ENCODE data around the gene TMEM17. TPM values are rescaled to one million over a fixed set of nuclear protein-coding genes. Genes with fewer than 3 reads are reported as not detected.

TMEM17 gene
- total RNA-seq, 1 experiment from 2014 or later: 3.3 TPM

- BruUV-seq (replicated peaks): no TSS peak
- CTCF ChIA-PET: interaction anchor here (2.7 kb wide), 1 partner anchor 316 kb away, joined by 32 read pairs; no protein-coding TSS in a partner anchor
- intact Hi-C loops (cut with micrococcal nuclease; ENCODE audit: unreplicated experiment): loop anchor here (5.0 kb wide), 3 partner anchors 204 to 269 kb away; partner anchors contain the start of gene EHBP1
Measured at GRCh38 chr2:62458671-62459081, 47.3 kb downstream of the TMEM17 start.

DNA sequence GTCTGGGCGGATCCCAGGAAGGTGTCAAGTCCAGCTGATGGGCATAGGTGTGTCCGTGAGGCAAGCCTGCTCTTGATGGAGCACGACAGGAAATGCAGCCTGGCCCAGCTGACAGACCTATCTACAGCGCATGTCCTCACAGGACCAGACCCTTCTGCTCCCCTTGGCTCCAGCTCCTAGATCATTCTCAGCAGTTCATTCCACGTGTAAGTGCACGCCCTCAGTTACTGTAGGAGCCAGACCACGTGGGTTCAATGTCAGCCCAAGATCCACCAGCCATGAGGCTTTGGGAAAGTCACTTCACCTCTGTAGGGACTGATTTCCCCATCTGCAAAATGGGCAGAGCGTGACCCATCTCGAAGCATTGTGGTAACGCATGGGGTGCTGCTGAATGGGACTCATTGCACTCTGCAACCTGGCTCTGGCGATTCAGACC is 47.8 kb downstream of the TMEM17 start:
- no TSS peak for BruUV-seq (replicated peaks)
- H3K36me3 Mint-ChIP-seq (ENCODE audit: insufficient read depth, unreplicated experiment): no peaks in the 10 kb centered on the region
- H3K9me3 Mint-ChIP-seq (ENCODE audit: low read depth, unreplicated experiment): no peaks in the 10 kb centered on the region
- no peaks in the 10 kb centered on the region for H3K27me3 Mint-ChIP-seq (ENCODE audit: unreplicated experiment)
- TF ChIP-seq CTCF (IDR thresholded peaks at IDR 0.05; ENCODE audit: unreplicated experiment): no peak
- CTCF ChIA-PET: interaction anchor here (1.2 to 2.7 kb wide), 3 partner anchors 82 to 317 kb away, joined by 4 to 32 read pairs (median 11); partner anchors contain the start of gene EHBP1
- peaks cover 21% of the 10 kb centered on the region for H3K4me1 Mint-ChIP-seq (ENCODE audit: low read depth, unreplicated experiment)
- H3K4me3 Mint-ChIP-seq (ENCODE audit: low read depth, unreplicated experiment): no peak overlapping the region
- H3K27ac Mint-ChIP-seq (ENCODE audit: unreplicated experiment): no peak overlapping the region
- intact Hi-C loops (cut with micrococcal nuclease; ENCODE audit: unreplicated experiment): loop anchor here (5.0 kb wide), 3 partner anchors 204 to 269 kb away; partner anchors contain the start of gene EHBP1
- DNase-seq: no peak

More at GRCh38 chr2:62458671-62459081, 47.3 kb downstream of the TMEM17 start:
- Mint-ChIP-seq H3K27me3 (ENCODE audit: unreplicated experiment) (no peaks in the 10 kb centered on the region), H3K27ac (ENCODE audit: unreplicated experiment) (no peak overlapping the region), H3K4me3 (ENCODE audit: low read depth, unreplicated experiment) (no peak overlapping the region), H3K36me3 (ENCODE audit: insufficient read depth, unreplicated experiment) (no peaks in the 10 kb centered on the region), H3K4me1 (ENCODE audit: low read depth, unreplicated experiment) (peaks cover 21% of the 10 kb centered on the region), H3K9me3 (ENCODE audit: low read depth, unreplicated experiment) (no peaks in the 10 kb centered on the region)
- no peak for TF ChIP-seq CTCF (IDR thresholded peaks at IDR 0.05; ENCODE audit: unreplicated experiment)
- no peak for DNase-seq

- H3K9me3 Mint-ChIP-seq (ENCODE audit: low read depth, unreplicated experiment): no peaks in the 10 kb centered on the region
- no peak for TF ChIP-seq CTCF (IDR thresholded peaks at IDR 0.05; ENCODE audit: unreplicated experiment)
- H3K27me3 Mint-ChIP-seq (ENCODE audit: unreplicated experiment): no peaks in the 10 kb centered on the region
- no TSS peak for BruUV-seq (replicated peaks)
- peaks cover 21% of the 10 kb centered on the region for H3K4me1 Mint-ChIP-seq (ENCODE audit: low read depth, unreplicated experiment)
- CTCF ChIA-PET: interaction anchor here (0.5 to 2.7 kb wide), 11 partner anchors 10 to 1028 kb away, joined by 3 to 32 read pairs (median 4); partner anchors contain the start of genes EHBP1 and TMEM17
- peak overlapping the region; percentile 64 for H3K4me3 Mint-ChIP-seq (ENCODE audit: low read depth, unreplicated experiment)
- intact Hi-C loops (cut with micrococcal nuclease; ENCODE audit: unreplicated experiment): loop anchor here (1.0 to 5.0 kb wide), 5 partner anchors 113 to 318 kb away; partner anchors contain the start of gene EHBP1
- no peak for DNase-seq
- peak overlapping the region; percentile 50 for H3K27ac Mint-ChIP-seq (ENCODE audit: unreplicated experiment)
- no peaks in the 10 kb centered on the region for H3K36me3 Mint-ChIP-seq (ENCODE audit: insufficient read depth, unreplicated experiment)
Measured at GRCh38 chr2:62457556-62457955, 48.4 kb downstream of the TMEM17 start.

DNA sequence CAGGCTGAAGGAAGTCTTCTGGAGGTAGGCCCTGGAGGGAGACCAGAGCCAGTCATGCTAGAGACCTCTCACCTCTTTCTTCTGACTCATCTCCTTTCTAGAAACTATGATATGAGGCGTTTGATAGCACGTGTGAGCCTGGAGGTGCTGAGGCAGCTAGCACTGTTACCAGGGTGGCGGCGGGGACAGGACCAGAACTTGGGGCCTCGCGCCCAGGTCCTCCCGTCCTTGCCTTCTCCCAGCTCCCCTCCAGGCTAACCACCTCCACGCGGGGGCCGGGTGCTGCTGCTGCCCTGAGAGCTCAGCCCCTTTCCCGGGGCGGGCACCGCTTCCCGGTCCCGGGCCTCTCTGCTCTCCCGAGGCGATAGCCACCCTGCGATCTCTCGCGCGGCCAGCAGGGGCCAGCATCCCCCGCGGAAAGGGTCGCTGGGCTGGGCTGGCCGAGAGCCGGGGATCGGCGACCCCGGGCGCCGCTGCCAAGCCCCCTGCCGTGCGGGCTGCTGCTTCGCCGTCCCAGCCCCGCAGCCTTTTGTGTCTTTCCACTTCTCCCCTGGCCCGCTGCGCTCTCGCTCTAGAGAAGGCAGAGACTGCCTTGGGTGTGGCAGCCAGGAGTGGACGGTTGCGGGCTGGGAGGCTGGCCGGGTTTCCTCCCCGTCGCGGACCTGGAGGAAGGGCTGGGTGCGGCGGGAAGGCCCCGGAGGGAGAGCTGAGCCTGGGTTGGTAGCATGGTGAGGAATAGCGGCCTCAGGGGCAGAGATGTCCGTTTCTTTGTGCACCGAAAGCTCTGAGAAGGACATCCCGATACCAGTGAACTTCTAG is 49.1 kb downstream of the TMEM17 start:
- DNase-seq: peak; percentile 92
- intact Hi-C loops (cut with micrococcal nuclease; ENCODE audit: unreplicated experiment): loop anchor here (1.0 to 5.0 kb wide), 5 partner anchors 114 to 318 kb away; partner anchors contain the start of gene EHBP1
- CTCF ChIA-PET: interaction anchor here (0.5 to 2.7 kb wide), 12 partner anchors 10 to 1028 kb away, joined by 3 to 32 read pairs (median 4); partner anchors contain the start of genes EHBP1 and TMEM17
- Mint-ChIP-seq H3K9me3 (ENCODE audit: low read depth, unreplicated experiment) (no peaks in the 10 kb centered on the region), H3K4me1 (ENCODE audit: low read depth, unreplicated experiment) (peaks cover 21% of the 10 kb centered on the region), H3K36me3 (ENCODE audit: insufficient read depth, unreplicated experiment) (no peaks in the 10 kb centered on the region), H3K27me3 (ENCODE audit: unreplicated experiment) (no peaks in the 10 kb centered on the region), H3K27ac (ENCODE audit: unreplicated experiment) (peak overlapping the region; percentile 50), H3K4me3 (ENCODE audit: low read depth, unreplicated experiment) (peak overlapping the region; percentile 64)
- no TSS peak for BruUV-seq (replicated peaks)
- TF ChIP-seq CTCF (IDR thresholded peaks at IDR 0.05; ENCODE audit: unreplicated experiment): peak; percentile 97

All from Calu3 (cell line).